GM12878 (cell line): ENCODE data around the gene FAM167B.

ENCODE experiments used
- ATF2 ChIP-seq: IDR thresholded peaks from 2 replicates; pipeline ENCODE4 v1.6.1; 2012; ENCODE audit warnings: low read length, inconsistent platforms
- CTCF ChIP-seq, 3 experiments: IDR thresholded peaks in 2 of 3; conservative IDR thresholded peaks in 1 of 3; 2 replicates each; pipeline ENCODE4 v1.5.1; 2011; ENCODE audit warnings: low read depth in 3 of 3, low read length in 3 of 3, mild to moderate bottlenecking in 3 of 3, control low read depth in 2 of 3, moderate library complexity in 2 of 3, inconsistent platforms in 1 of 3, mixed read lengths in 1 of 3; ENCODE audit not compliant: control insufficient read depth in 2 of 3, insufficient read depth in 1 of 3; ENCODE audit errors: extremely low read depth in 1 of 3
- KDM1A ChIP-seq: fragments of 200-600 bp; sonication (generic); IDR thresholded peaks from 2 replicates; pipeline ENCODE4 v1.6.1; 2016; ENCODE audit warnings: borderline replicate concordance

GRCh38 chr1:32219022-32219421, 28.0 kb upstream of the FAM167B start:
- TF ChIP-seq ATF2: no peak
- no peak for TF ChIP-seq KDM1A
- no peak for TF ChIP-seq CTCF (IDR thresholded peaks at IDR 0.05 in 2 of 3, conservative IDR thresholded peaks at IDR 0.05 in 1 of 3; ENCODE audit: control insufficient read depth in 2 of 3, extremely low read depth in 1 of 3, insufficient read depth in 1 of 3, low read depth in 3 of 3, low read length in 3 of 3)
